ENCODE measurements around the gene FAM107B.
"Not testable (repeated sequence)": the region's sequence is repeated elsewhere in the genome, so short reads cannot be mapped to it uniquely, and the experiment has no call there.

FAM107B gene

GRCh38 chr10:14659626-14660196, 115.0 kb downstream of the FAM107B start:
- no peaks in the 10 kb centered on the region for H3K9me3 ChIP-seq (ENCODE audit: control insufficient read depth, low read length)
- no peak for DNase-seq (ENCODE audit: low read depth)
- H3K9ac ChIP-seq (ENCODE audit: low read length): no peak overlapping the region
- H3K27me3 ChIP-seq (replicated peaks; ENCODE audit: control insufficient read depth, insufficient read depth, low read length): no peaks in the 10 kb centered on the region
- H3K4me1 ChIP-seq (ENCODE audit: control insufficient read depth, insufficient read depth, low read length): peaks cover 17% of the 10 kb centered on the region
- H3K4me3 ChIP-seq (ENCODE audit: low read length): no peak overlapping the region
- no peaks in the 10 kb centered on the region for H3K36me3 ChIP-seq (ENCODE audit: control insufficient read depth, insufficient read depth, low read length, severe bottlenecking)

- H3K36me3 ChIP-seq (ENCODE audit: control insufficient read depth, insufficient read depth, low read length, severe bottlenecking); DNase-seq (ENCODE audit: low read depth); H3K27me3 ChIP-seq (replicated peaks; ENCODE audit: control insufficient read depth, insufficient read depth, low read length); H3K9ac ChIP-seq (ENCODE audit: low read length); H3K4me3 ChIP-seq (ENCODE audit: low read length); H3K9me3 ChIP-seq (ENCODE audit: control insufficient read depth, low read length): not testable (repeated sequence)
- H3K4me1 ChIP-seq (ENCODE audit: control insufficient read depth, insufficient read depth, low read length): peaks cover 22% of the 10 kb centered on the region
Observed at GRCh38 chr10:14659137-14659536, 115.6 kb downstream of the FAM107B start.

- Histone ChIP-seq H3K4me1 (ENCODE audit: control insufficient read depth, insufficient read depth, low read length) (peaks cover 28% of the 10 kb centered on the region), H3K36me3 (ENCODE audit: control insufficient read depth, insufficient read depth, low read length, severe bottlenecking) (no peaks in the 10 kb centered on the region), H3K9me3 (ENCODE audit: control insufficient read depth, low read length) (no peaks in the 10 kb centered on the region), H3K9ac (ENCODE audit: low read length) (no peak overlapping the region), H3K27me3 (replicated peaks; ENCODE audit: control insufficient read depth, insufficient read depth, low read length) (no peaks in the 10 kb centered on the region), H3K4me3 (ENCODE audit: low read length) (peak overlapping the region; percentile 4)
- peak; percentile 54 for DNase-seq (ENCODE audit: low read depth)
Observed at GRCh38 chr10:14658331-14659127, 116.2 kb downstream of the FAM107B start.

- DNase-seq (ENCODE audit: low read depth): no peak
- H3K9ac ChIP-seq (ENCODE audit: low read length): no peak overlapping the region
- peaks cover 35% of the 10 kb centered on the region for H3K4me1 ChIP-seq (ENCODE audit: control insufficient read depth, insufficient read depth, low read length)
- no peak overlapping the region for H3K4me3 ChIP-seq (ENCODE audit: low read length)
- H3K9me3 ChIP-seq (ENCODE audit: control insufficient read depth, low read length): no peaks in the 10 kb centered on the region
- H3K36me3 ChIP-seq (ENCODE audit: control insufficient read depth, insufficient read depth, low read length, severe bottlenecking): no peaks in the 10 kb centered on the region
- no peaks in the 10 kb centered on the region for H3K27me3 ChIP-seq (replicated peaks; ENCODE audit: control insufficient read depth, insufficient read depth, low read length)
Observed at GRCh38 chr10:14656052-14656730, 118.5 kb downstream of the FAM107B start.

GRCh38 chr10:14654821-14655382, 119.8 kb downstream of the FAM107B start:
- Histone ChIP-seq H3K36me3 (ENCODE audit: control insufficient read depth, insufficient read depth, low read length, severe bottlenecking) (no peaks in the 10 kb centered on the region), H3K27me3 (replicated peaks; ENCODE audit: control insufficient read depth, insufficient read depth, low read length) (no peaks in the 10 kb centered on the region), H3K4me1 (ENCODE audit: control insufficient read depth, insufficient read depth, low read length) (peaks cover 35% of the 10 kb centered on the region), H3K9me3 (ENCODE audit: control insufficient read depth, low read length) (no peaks in the 10 kb centered on the region), H3K4me3 (ENCODE audit: low read length) (no peak overlapping the region), H3K9ac (ENCODE audit: low read length) (no peak overlapping the region)
- DNase-seq (ENCODE audit: low read depth): no peak

- no peak overlapping the region for H3K9ac ChIP-seq (ENCODE audit: low read length)
- no peaks in the 10 kb centered on the region for H3K27me3 ChIP-seq (replicated peaks; ENCODE audit: control insufficient read depth, insufficient read depth, low read length)
- DNase-seq (ENCODE audit: low read depth): peak; percentile 92
- H3K4me3 ChIP-seq (ENCODE audit: low read length): peak overlapping the region; percentile 10
- H3K4me1 ChIP-seq (ENCODE audit: control insufficient read depth, insufficient read depth, low read length): peaks cover 33% of the 10 kb centered on the region
- H3K36me3 ChIP-seq (ENCODE audit: control insufficient read depth, insufficient read depth, low read length, severe bottlenecking): no peaks in the 10 kb centered on the region
- no peaks in the 10 kb centered on the region for H3K9me3 ChIP-seq (ENCODE audit: control insufficient read depth, low read length)
Observed at GRCh38 chr10:14653271-14654161, 121.2 kb downstream of the FAM107B start.

- Histone ChIP-seq H3K9ac (ENCODE audit: low read length) (no peak overlapping the region), H3K36me3 (ENCODE audit: control insufficient read depth, insufficient read depth, low read length, severe bottlenecking) (no peaks in the 10 kb centered on the region), H3K9me3 (ENCODE audit: control insufficient read depth, low read length) (no peaks in the 10 kb centered on the region), H3K4me3 (ENCODE audit: low read length) (no peak overlapping the region), H3K4me1 (ENCODE audit: control insufficient read depth, insufficient read depth, low read length) (peaks cover 34% of the 10 kb centered on the region), H3K27me3 (replicated peaks; ENCODE audit: control insufficient read depth, insufficient read depth, low read length) (no peaks in the 10 kb centered on the region)
- no peak for DNase-seq (ENCODE audit: low read depth)
Observed at GRCh38 chr10:14652816-14653215, 121.9 kb downstream of the FAM107B start.

- no peaks in the 10 kb centered on the region for H3K27me3 ChIP-seq (replicated peaks; ENCODE audit: control insufficient read depth, insufficient read depth, low read length)
- peaks cover 30% of the 10 kb centered on the region for H3K4me1 ChIP-seq (ENCODE audit: control insufficient read depth, insufficient read depth, low read length)
- no peaks in the 10 kb centered on the region for H3K9me3 ChIP-seq (ENCODE audit: control insufficient read depth, low read length)
- H3K36me3 ChIP-seq (ENCODE audit: control insufficient read depth, insufficient read depth, low read length, severe bottlenecking): no peaks in the 10 kb centered on the region
- H3K9ac ChIP-seq (ENCODE audit: low read length): no peak overlapping the region
- no peak overlapping the region for H3K4me3 ChIP-seq (ENCODE audit: low read length)
- DNase-seq (ENCODE audit: low read depth): peak; percentile 65
Observed at GRCh38 chr10:14652067-14652466, 122.6 kb downstream of the FAM107B start.

GRCh38 chr10:14649739-14650138, 125.0 kb downstream of the FAM107B start:
- DNase-seq (ENCODE audit: low read depth): no peak
- Histone ChIP-seq H3K9me3 (ENCODE audit: control insufficient read depth, low read length) (no peaks in the 10 kb centered on the region), H3K9ac (ENCODE audit: low read length) (no peak overlapping the region), H3K27me3 (replicated peaks; ENCODE audit: control insufficient read depth, insufficient read depth, low read length) (no peaks in the 10 kb centered on the region), H3K36me3 (ENCODE audit: control insufficient read depth, insufficient read depth, low read length, severe bottlenecking) (no peaks in the 10 kb centered on the region), H3K4me3 (ENCODE audit: low read length) (no peak overlapping the region), H3K4me1 (ENCODE audit: control insufficient read depth, insufficient read depth, low read length) (peaks cover 28% of the 10 kb centered on the region)

- Histone ChIP-seq H3K4me3 (ENCODE audit: low read length) (no peak overlapping the region), H3K9ac (ENCODE audit: low read length) (no peak overlapping the region), H3K36me3 (ENCODE audit: control insufficient read depth, insufficient read depth, low read length, severe bottlenecking) (no peaks in the 10 kb centered on the region), H3K4me1 (ENCODE audit: control insufficient read depth, insufficient read depth, low read length) (peaks cover 20% of the 10 kb centered on the region), H3K9me3 (ENCODE audit: control insufficient read depth, low read length) (no peaks in the 10 kb centered on the region), H3K27me3 (replicated peaks; ENCODE audit: control insufficient read depth, insufficient read depth, low read length) (no peaks in the 10 kb centered on the region)
- no peak for DNase-seq (ENCODE audit: low read depth)
Observed at GRCh38 chr10:14648946-14649345, 125.8 kb downstream of the FAM107B start.

Data from adipocyte (in vitro differentiated cells).